Measurements from ENCODE around the gene COX4I1. TPM values are rescaled to one million over a fixed set of nuclear protein-coding genes. Genes with fewer than 3 reads are reported as not detected.

COX4I1 gene
- total and polyA plus RNA-seq, 5 donors from 2014 or later, result 476 to 1,194 (median 1,113) TPM

DNA sequence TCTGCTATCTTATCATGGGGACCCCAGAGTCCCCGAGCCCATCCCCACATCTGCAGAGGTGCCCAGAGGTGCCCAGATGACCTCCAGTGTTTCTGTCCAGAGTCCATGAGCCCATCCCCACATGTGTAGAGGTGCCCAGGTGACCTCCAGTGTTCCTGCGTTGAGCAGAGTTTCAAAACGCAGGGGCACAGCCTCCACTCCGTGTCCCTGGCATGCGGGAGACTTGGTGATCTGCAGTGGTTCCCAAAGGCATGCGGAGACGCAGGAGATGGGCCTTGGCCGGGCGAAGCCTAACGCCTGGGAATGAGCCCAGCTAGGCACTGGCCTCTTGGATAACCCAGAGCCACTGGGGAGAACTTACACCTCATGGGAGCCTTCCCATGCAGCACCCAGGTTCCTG, 41.3 kb downstream of the COX4I1 start:
- no peaks in the 10 kb centered on the region for H3K4me1 Mint-ChIP-seq
- H3K27ac Mint-ChIP-seq, result no peak overlapping the region
- H3K9me3 ChIP-seq (ENCODE audit: control insufficient read depth in 2 of 2, low read length in 2 of 2), result no peaks in the 10 kb centered on the region
- H3K9me3 Mint-ChIP-seq, result peaks cover 0 to 2% (median 0%) of the 10 kb centered on the region in 7 donors
- H3K27me3 ChIP-seq (ENCODE audit: control insufficient read depth, insufficient read depth, low read length), result no peaks in the 10 kb centered on the region
- no peak overlapping the region for H3K4me3 ChIP-seq (ENCODE audit: low read depth, low read length)
- H3K4me1 ChIP-seq (ENCODE audit: control insufficient read depth, insufficient read depth, low read length, poor library complexity, severe bottlenecking), result no peaks in the 10 kb centered on the region
- H3K4me3 Mint-ChIP-seq, result no peak overlapping the region
- ATAC-seq (ENCODE audit: low read depth in 2 of 2) (no peak), DNase-seq (no peak)
- no peaks in the 10 kb centered on the region for H3K36me3 Mint-ChIP-seq
- no peaks in the 10 kb centered on the region for H3K36me3 ChIP-seq (ENCODE audit: control insufficient read depth, insufficient read depth, low read length)
- H3K27ac ChIP-seq (ENCODE audit: insufficient read depth, low read length, poor library complexity, severe bottlenecking), result no peak overlapping the region
- H3K27me3 Mint-ChIP-seq, result peaks cover 19% of the 10 kb centered on the region

DNA sequence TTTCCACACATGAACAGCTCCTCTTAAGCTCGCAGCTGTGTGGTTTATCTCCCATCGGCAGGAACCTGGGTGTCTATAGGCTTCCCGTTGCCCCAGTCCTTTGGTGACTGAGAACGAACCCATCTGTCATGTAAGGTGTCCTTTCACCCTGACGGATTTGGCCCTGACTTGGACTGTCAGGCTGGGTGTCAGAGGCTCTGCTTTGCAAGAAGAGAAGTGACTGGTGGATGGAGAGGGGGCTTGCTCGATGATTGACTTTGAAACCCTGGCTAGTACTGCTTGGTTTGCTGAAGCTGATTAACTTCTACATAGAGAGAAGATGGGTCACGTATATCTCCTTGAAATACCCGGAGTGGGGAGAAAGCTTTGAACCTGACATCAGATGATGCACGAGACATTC, 42.9 kb downstream of the COX4I1 start:
- Histone ChIP-seq H3K4me1 (ENCODE audit: control insufficient read depth, insufficient read depth, low read length, poor library complexity, severe bottlenecking) (no peaks in the 10 kb centered on the region), H3K27me3 (ENCODE audit: control insufficient read depth, insufficient read depth, low read length) (no peaks in the 10 kb centered on the region), H3K9me3 (ENCODE audit: control insufficient read depth in 2 of 2, low read length in 2 of 2) (no peaks in the 10 kb centered on the region), H3K36me3 (ENCODE audit: control insufficient read depth, insufficient read depth, low read length) (no peaks in the 10 kb centered on the region), H3K27ac (ENCODE audit: insufficient read depth, low read length, poor library complexity, severe bottlenecking) (no peak overlapping the region), H3K4me3 (ENCODE audit: low read depth, low read length) (no peak overlapping the region)
- H3K9me3 Mint-ChIP-seq, result peaks cover 0 to 2% (median 0%) of the 10 kb centered on the region in 7 donors
- no peak overlapping the region for H3K4me3 Mint-ChIP-seq
- H3K36me3 Mint-ChIP-seq, result no peaks in the 10 kb centered on the region
- ATAC-seq (ENCODE audit: low read depth in 2 of 2) (no peak), DNase-seq (no peak)
- no peaks in the 10 kb centered on the region for H3K4me1 Mint-ChIP-seq
- peaks cover 26% of the 10 kb centered on the region for H3K27me3 Mint-ChIP-seq
- H3K27ac Mint-ChIP-seq, result no peak overlapping the region

DNA sequence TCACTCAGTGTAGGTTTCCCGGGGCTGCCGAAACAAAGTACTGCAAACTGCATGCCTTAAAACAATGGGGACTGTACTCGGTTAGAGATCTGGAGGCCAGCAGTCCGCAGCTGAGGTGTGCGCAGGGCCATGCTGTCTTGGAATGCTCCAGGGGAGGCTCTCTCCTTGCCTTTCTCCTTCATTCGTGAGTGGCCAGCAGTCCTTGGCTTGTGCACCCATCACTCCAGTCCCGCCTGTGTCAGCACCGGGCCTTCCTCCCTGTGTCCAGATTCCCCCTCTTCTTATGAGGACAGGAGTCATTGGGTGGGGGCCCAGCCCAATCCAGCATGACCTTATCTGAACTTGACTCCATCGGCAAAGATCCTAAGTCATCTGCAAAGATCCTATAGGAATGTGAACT, 43.4 kb downstream of the COX4I1 start:
- H3K27me3 Mint-ChIP-seq, result peaks cover 22% of the 10 kb centered on the region
- no peaks in the 10 kb centered on the region for H3K36me3 Mint-ChIP-seq
- no peaks in the 10 kb centered on the region for H3K4me1 Mint-ChIP-seq
- no peak overlapping the region for H3K4me3 Mint-ChIP-seq
- Histone ChIP-seq H3K27ac (ENCODE audit: insufficient read depth, low read length, poor library complexity, severe bottlenecking) (no peak overlapping the region), H3K4me1 (ENCODE audit: control insufficient read depth, insufficient read depth, low read length, poor library complexity, severe bottlenecking) (no peaks in the 10 kb centered on the region), H3K9me3 (ENCODE audit: control insufficient read depth in 2 of 2, low read length in 2 of 2) (no peaks in the 10 kb centered on the region), H3K27me3 (ENCODE audit: control insufficient read depth, insufficient read depth, low read length) (no peaks in the 10 kb centered on the region), H3K36me3 (ENCODE audit: control insufficient read depth, insufficient read depth, low read length) (no peaks in the 10 kb centered on the region), H3K4me3 (ENCODE audit: low read depth, low read length) (no peak overlapping the region)
- H3K9me3 Mint-ChIP-seq, result peaks cover 0 to 2% (median 0%) of the 10 kb centered on the region in 7 donors
- no peak for ATAC-seq (ENCODE audit: low read depth in 2 of 2)
- no peak for DNase-seq
- no peak overlapping the region for H3K27ac Mint-ChIP-seq

DNA sequence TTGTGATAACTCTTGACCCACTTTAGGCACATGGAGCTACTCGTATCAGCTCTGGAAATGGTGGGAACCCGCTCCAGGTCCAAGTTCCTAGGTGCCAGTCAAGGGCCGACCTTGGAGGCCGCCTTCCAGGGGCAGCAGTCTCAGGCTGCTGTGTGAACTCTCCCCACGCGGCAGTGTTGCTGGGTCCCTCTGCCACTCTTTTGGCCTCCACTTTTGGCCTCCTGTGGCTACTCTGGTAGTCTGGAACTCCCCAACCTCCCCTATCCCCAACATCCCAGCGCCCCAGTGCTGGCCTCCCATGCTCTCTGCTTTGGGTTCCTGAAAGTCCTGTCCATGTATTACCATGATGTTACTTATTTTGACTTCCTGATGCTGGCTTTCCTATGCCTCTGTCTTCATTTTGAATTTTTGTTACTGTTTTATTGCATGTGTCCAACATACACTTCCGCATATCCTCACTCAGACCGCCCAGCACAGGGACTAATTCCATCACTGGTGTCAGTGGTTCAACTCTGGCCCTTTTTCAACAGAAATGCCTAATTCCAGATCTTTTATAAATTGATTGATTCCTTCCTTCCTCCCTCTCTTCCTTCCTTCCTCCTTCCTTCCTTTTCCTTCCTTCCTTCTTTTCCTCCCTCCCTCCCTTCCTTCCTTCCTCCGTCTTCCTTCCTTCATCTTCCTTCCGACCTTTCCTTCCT, 44.1 kb downstream of the COX4I1 start:
- no peak overlapping the region for H3K4me3 Mint-ChIP-seq
- Histone ChIP-seq H3K4me1 (ENCODE audit: control insufficient read depth, insufficient read depth, low read length, poor library complexity, severe bottlenecking) (no peaks in the 10 kb centered on the region), H3K27me3 (ENCODE audit: control insufficient read depth, insufficient read depth, low read length) (no peaks in the 10 kb centered on the region), H3K36me3 (ENCODE audit: control insufficient read depth, insufficient read depth, low read length) (no peaks in the 10 kb centered on the region), H3K9me3 (ENCODE audit: control insufficient read depth in 2 of 2, low read length in 2 of 2) (no peaks in the 10 kb centered on the region), H3K27ac (ENCODE audit: insufficient read depth, low read length, poor library complexity, severe bottlenecking) (no peak overlapping the region), H3K4me3 (ENCODE audit: low read depth, low read length) (no peak overlapping the region)
- H3K4me1 Mint-ChIP-seq, result no peaks in the 10 kb centered on the region
- no peak for ATAC-seq (ENCODE audit: low read depth in 2 of 2)
- no peaks in the 10 kb centered on the region for H3K36me3 Mint-ChIP-seq
- peaks cover 19% of the 10 kb centered on the region for H3K27me3 Mint-ChIP-seq
- H3K27ac Mint-ChIP-seq, result no peak overlapping the region
- no peak for DNase-seq
- peaks cover 0 to 2% (median 0%) of the 10 kb centered on the region in 7 donors for H3K9me3 Mint-ChIP-seq

DNA sequence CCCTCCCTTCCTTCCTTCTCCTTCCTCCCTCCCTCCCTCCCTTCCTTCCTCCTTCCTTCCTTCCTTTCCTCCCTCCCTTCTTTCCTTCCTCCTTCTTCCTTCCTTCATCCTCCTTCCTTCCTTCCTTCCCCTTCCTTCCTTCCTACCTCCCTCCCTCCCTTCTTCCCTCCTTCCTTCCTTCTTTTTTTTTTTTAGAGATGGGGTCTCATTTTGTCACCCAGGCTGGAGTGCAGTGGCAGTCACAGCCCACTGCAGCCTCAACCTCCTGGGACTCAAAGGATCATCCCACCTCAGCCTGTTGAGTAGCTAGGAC, 44.6 kb downstream of the COX4I1 start:
- H3K9me3 ChIP-seq (ENCODE audit: control insufficient read depth in 2 of 2, low read length in 2 of 2), result no peaks in the 10 kb centered on the region
- DNase-seq (no peak), ATAC-seq (ENCODE audit: low read depth in 2 of 2) (no peak)
- Mint-ChIP-seq H3K27me3 (peaks cover 16% of the 10 kb centered on the region), H3K36me3 (no peaks in the 10 kb centered on the region), H3K4me3 (no peak overlapping the region), H3K4me1 (no peaks in the 10 kb centered on the region), H3K9me3 (peaks cover 0 to 2% (median 0%) of the 10 kb centered on the region in 7 donors), H3K27ac (no peak overlapping the region)
- no peaks in the 10 kb centered on the region for H3K27me3 ChIP-seq (ENCODE audit: control insufficient read depth, insufficient read depth, low read length)
- H3K4me3 ChIP-seq (ENCODE audit: low read depth, low read length), result no peak overlapping the region
- no peaks in the 10 kb centered on the region for H3K36me3 ChIP-seq (ENCODE audit: control insufficient read depth, insufficient read depth, low read length)
- H3K27ac ChIP-seq (ENCODE audit: insufficient read depth, low read length, poor library complexity, severe bottlenecking), result no peak overlapping the region
- no peaks in the 10 kb centered on the region for H3K4me1 ChIP-seq (ENCODE audit: control insufficient read depth, insufficient read depth, low read length, poor library complexity, severe bottlenecking)

DNA sequence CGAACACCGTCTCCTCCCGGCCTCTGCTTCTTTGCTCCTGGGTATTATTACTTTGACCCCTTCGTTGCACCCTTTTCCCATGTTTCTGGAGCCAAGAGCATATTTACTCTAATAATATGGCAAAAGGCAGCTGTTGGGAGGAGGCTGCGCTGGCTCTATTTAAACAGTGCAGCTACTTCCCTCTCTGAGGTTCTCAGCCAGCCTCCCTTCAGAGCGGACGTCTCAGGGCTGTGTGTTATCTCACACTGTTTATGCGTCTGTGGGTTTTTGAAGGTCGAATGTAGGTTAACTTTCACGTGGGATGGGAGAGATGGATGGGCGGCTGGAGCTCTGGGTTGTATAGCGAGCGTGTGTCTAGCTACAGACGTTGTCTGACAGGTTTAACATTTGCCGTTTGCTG, 45.3 kb downstream of the COX4I1 start:
- H3K4me1 ChIP-seq (ENCODE audit: control insufficient read depth, insufficient read depth, low read length, poor library complexity, severe bottlenecking), result no peaks in the 10 kb centered on the region
- no peak overlapping the region for H3K27ac ChIP-seq (ENCODE audit: insufficient read depth, low read length, poor library complexity, severe bottlenecking)
- no peak overlapping the region for H3K4me3 ChIP-seq (ENCODE audit: low read depth, low read length)
- Mint-ChIP-seq H3K4me1 (peaks cover 0 to 1% (median 0%) of the 10 kb centered on the region in 4 donors), H3K4me3 (no peak overlapping the region), H3K36me3 (no peaks in the 10 kb centered on the region), H3K27ac (no peak overlapping the region), H3K27me3 (peaks cover 13% of the 10 kb centered on the region), H3K9me3 (peaks cover 0 to 2% (median 0%) of the 10 kb centered on the region in 7 donors)
- no peaks in the 10 kb centered on the region for H3K9me3 ChIP-seq (ENCODE audit: control insufficient read depth in 2 of 2, low read length in 2 of 2)
- ATAC-seq (ENCODE audit: low read depth in 2 of 2) (no peak), DNase-seq (no peak)
- H3K36me3 ChIP-seq (ENCODE audit: control insufficient read depth, insufficient read depth, low read length), result no peaks in the 10 kb centered on the region
- H3K27me3 ChIP-seq (ENCODE audit: control insufficient read depth, insufficient read depth, low read length), result no peaks in the 10 kb centered on the region

DNA sequence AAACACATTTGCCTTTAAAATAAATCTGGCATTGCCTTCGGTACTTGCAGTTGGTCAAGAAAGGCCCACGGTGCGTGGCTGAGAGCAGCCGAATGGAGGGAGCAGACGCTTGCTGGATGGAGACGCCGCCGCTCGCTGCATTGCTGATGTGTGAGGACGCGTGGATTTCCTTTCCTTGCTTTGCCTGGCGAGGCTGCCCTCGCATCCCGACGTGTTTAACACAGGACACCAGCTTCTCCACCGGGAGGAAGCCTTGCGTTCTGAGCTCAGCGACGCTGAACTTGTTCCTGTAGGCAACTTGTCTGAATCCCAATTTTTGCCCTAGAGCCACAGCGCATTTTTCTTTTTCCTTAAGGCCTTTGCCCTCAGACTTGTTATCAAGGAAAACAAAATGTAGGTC, 45.8 kb downstream of the COX4I1 start:
- H3K27me3 Mint-ChIP-seq, result peaks cover 13% of the 10 kb centered on the region
- DNase-seq, result no peak
- no peaks in the 10 kb centered on the region for H3K4me1 ChIP-seq (ENCODE audit: control insufficient read depth, insufficient read depth, low read length, poor library complexity, severe bottlenecking)
- H3K36me3 Mint-ChIP-seq, result no peaks in the 10 kb centered on the region
- no peak overlapping the region for H3K27ac Mint-ChIP-seq
- H3K4me1 Mint-ChIP-seq, result peaks cover 0 to 2% (median 0%) of the 10 kb centered on the region in 4 donors
- no peak overlapping the region for H3K4me3 ChIP-seq (ENCODE audit: low read depth, low read length)
- ATAC-seq (ENCODE audit: low read depth in 2 of 2), result no peak
- H3K9me3 ChIP-seq (ENCODE audit: control insufficient read depth in 2 of 2, low read length in 2 of 2), result no peaks in the 10 kb centered on the region
- H3K27me3 ChIP-seq (ENCODE audit: control insufficient read depth, insufficient read depth, low read length), result no peaks in the 10 kb centered on the region
- H3K36me3 ChIP-seq (ENCODE audit: control insufficient read depth, insufficient read depth, low read length), result no peaks in the 10 kb centered on the region
- H3K9me3 Mint-ChIP-seq, result peaks cover 0 to 2% (median 0%) of the 10 kb centered on the region in 7 donors
- no peak overlapping the region for H3K27ac ChIP-seq (ENCODE audit: insufficient read depth, low read length, poor library complexity, severe bottlenecking)
- no peak overlapping the region for H3K4me3 Mint-ChIP-seq

DNA sequence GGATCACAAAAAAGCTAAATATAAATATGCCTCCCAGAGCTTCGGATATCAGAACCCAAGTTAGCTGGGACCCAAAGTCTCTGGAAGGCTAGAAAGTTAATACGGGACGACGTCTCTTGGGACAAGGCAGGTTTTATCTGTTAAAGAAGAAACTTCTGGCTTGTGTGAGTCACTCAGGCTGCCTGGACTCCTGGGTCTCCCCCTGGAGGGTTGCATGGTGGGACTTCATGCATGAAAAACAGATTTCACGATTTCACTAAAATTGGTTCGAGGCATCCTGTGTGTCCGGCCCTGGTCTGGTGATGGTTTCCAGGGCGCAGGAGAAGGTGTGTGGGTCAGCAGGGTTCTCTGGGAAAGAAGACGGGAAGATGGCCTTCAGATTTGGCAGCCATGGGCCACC, 47.0 kb downstream of the COX4I1 start:
- no peaks in the 10 kb centered on the region for H3K36me3 Mint-ChIP-seq
- H3K4me3 Mint-ChIP-seq, result no peak overlapping the region
- Histone ChIP-seq H3K27me3 (ENCODE audit: control insufficient read depth, insufficient read depth, low read length) (no peaks in the 10 kb centered on the region), H3K9me3 (ENCODE audit: control insufficient read depth in 2 of 2, low read length in 2 of 2) (no peaks in the 10 kb centered on the region), H3K4me1 (ENCODE audit: control insufficient read depth, insufficient read depth, low read length, poor library complexity, severe bottlenecking) (no peaks in the 10 kb centered on the region), H3K27ac (ENCODE audit: insufficient read depth, low read length, poor library complexity, severe bottlenecking) (no peak overlapping the region), H3K36me3 (ENCODE audit: control insufficient read depth, insufficient read depth, low read length) (no peaks in the 10 kb centered on the region), H3K4me3 (ENCODE audit: low read depth, low read length) (no peak overlapping the region)
- DNase-seq, result no peak
- peaks cover 0 to 2% (median 0%) of the 10 kb centered on the region in 7 donors for H3K9me3 Mint-ChIP-seq
- no peak overlapping the region for H3K27ac Mint-ChIP-seq
- peaks cover 13% of the 10 kb centered on the region for H3K27me3 Mint-ChIP-seq
- peaks cover 0 to 2% (median 0%) of the 10 kb centered on the region in 4 donors for H3K4me1 Mint-ChIP-seq
- ATAC-seq (ENCODE audit: low read depth in 2 of 2), result no peak

Data from CD4-positive, CD25-positive, alpha-beta regulatory T cell (primary cell).